ENCODE data around the gene SMC4. TPM values are rescaled to one million over a fixed set of nuclear protein-coding genes. Genes with fewer than 3 reads are reported as not detected.

The SMC4 gene
- total and polyA plus RNA-seq, 2 experiments from 2014 or later: 49.6 to 55.4 TPM

- no peaks in the 10 kb centered on the region for H3K79me2 ChIP-seq
- DNase-seq (ENCODE audit: low spot score): no peak
- H3K36me3 ChIP-seq (replicated peaks; ENCODE audit: insufficient read depth, low read depth): no peaks in the 10 kb centered on the region
- no peak overlapping the region for H2AFZ ChIP-seq
- no peaks in the 10 kb centered on the region for H3K27me3 ChIP-seq
- no peaks in the 10 kb centered on the region for H4K20me1 ChIP-seq (ENCODE audit: insufficient read depth, poor library complexity, severe bottlenecking)
- no peak overlapping the region for H3K4me3 ChIP-seq
- H3K9me3 ChIP-seq (ENCODE audit: low read depth): no peaks in the 10 kb centered on the region
- H3K27ac ChIP-seq: no peak overlapping the region
- no peaks in the 10 kb centered on the region for H3K9me2 ChIP-seq (replicated peaks; ENCODE audit: insufficient read depth)
- no peak overlapping the region for H3K4me2 ChIP-seq
- 93% methylated on average over 2 of the region's 2 CpGs for WGBS (ENCODE audit: low lambda C conversion rate, missing lambda C conversion rate)
- no peaks in the 10 kb centered on the region for H3K4me1 ChIP-seq (ENCODE audit: insufficient read depth)
- no peak for TF ChIP-seq CTCF (IDR thresholded peaks at IDR 0.05; ENCODE audit: poor library complexity)
- no peak for TF ChIP-seq EZH2 (IDR thresholded peaks at IDR 0.05; ENCODE audit: borderline replicate concordance)
- TF ChIP-seq EZH2phosphoT487 (IDR thresholded peaks at IDR 0.05; ENCODE audit: low read depth, severe bottlenecking, unreplicated experiment): no peak
These were observed 75.7 kb downstream of the SMC4 start for GRCh38 chr3:160475153-160475552.

- no peak overlapping the region for H3K27ac ChIP-seq
- H3K27me3 ChIP-seq: no peaks in the 10 kb centered on the region
- no peak overlapping the region for H3K4me3 ChIP-seq
- H3K9me3 ChIP-seq (ENCODE audit: low read depth): no peaks in the 10 kb centered on the region
- no peaks in the 10 kb centered on the region for H4K20me1 ChIP-seq (ENCODE audit: insufficient read depth, poor library complexity, severe bottlenecking)
- H2AFZ ChIP-seq: no peak overlapping the region
- no peaks in the 10 kb centered on the region for H3K9me2 ChIP-seq (replicated peaks; ENCODE audit: insufficient read depth)
- H3K36me3 ChIP-seq (replicated peaks; ENCODE audit: insufficient read depth, low read depth): no peaks in the 10 kb centered on the region
- H3K79me2 ChIP-seq: no peaks in the 10 kb centered on the region
- no peaks in the 10 kb centered on the region for H3K4me1 ChIP-seq (ENCODE audit: insufficient read depth)
- DNase-seq (ENCODE audit: low spot score): no peak
- no peak for TF ChIP-seq EZH2 (IDR thresholded peaks at IDR 0.05; ENCODE audit: borderline replicate concordance)
- TF ChIP-seq CTCF (IDR thresholded peaks at IDR 0.05; ENCODE audit: poor library complexity): no peak
- TF ChIP-seq EZH2phosphoT487 (IDR thresholded peaks at IDR 0.05; ENCODE audit: low read depth, severe bottlenecking, unreplicated experiment): no peak
- no peak overlapping the region for H3K4me2 ChIP-seq
- 100% methylated on average over 2 of the region's 2 CpGs for WGBS (ENCODE audit: low lambda C conversion rate, missing lambda C conversion rate)
These were observed 76.4 kb downstream of the SMC4 start for GRCh38 chr3:160475884-160476283.

- Histone ChIP-seq H3K4me1 (ENCODE audit: insufficient read depth) (no peaks in the 10 kb centered on the region), H3K27ac (no peak overlapping the region)
These were observed 78.3 kb downstream of the SMC4 start for GRCh38 chr3:160477750-160478149.

More at GRCh38 chr3:160477750-160478149, 78.3 kb downstream of the SMC4 start:
- Histone ChIP-seq H3K9me2 (replicated peaks; ENCODE audit: insufficient read depth) (no peaks in the 10 kb centered on the region), H3K27me3 (no peaks in the 10 kb centered on the region), H3K9me3 (ENCODE audit: low read depth) (no peaks in the 10 kb centered on the region), H2AFZ (no peak overlapping the region), H3K79me2 (no peaks in the 10 kb centered on the region), H3K36me3 (replicated peaks; ENCODE audit: insufficient read depth, low read depth) (no peaks in the 10 kb centered on the region), H4K20me1 (ENCODE audit: insufficient read depth, poor library complexity, severe bottlenecking) (no peaks in the 10 kb centered on the region), H3K4me3 (no peak overlapping the region), H3K4me2 (no peak overlapping the region)
- 29% methylated on average over 5 of the region's 5 CpGs for WGBS (ENCODE audit: low lambda C conversion rate, missing lambda C conversion rate)
- DNase-seq (ENCODE audit: low spot score): no peak
- no peak for TF ChIP-seq EZH2 (IDR thresholded peaks at IDR 0.05; ENCODE audit: borderline replicate concordance)
- TF ChIP-seq CTCF (IDR thresholded peaks at IDR 0.05; ENCODE audit: poor library complexity): no peak
- TF ChIP-seq EZH2phosphoT487 (IDR thresholded peaks at IDR 0.05; ENCODE audit: low read depth, severe bottlenecking, unreplicated experiment): no peak

Data from hepatocyte (in vitro differentiated cells).